HG03442 (cell line): Measurements from ENCODE around the gene PDE6B.
"Not testable (repeated sequence)": the region's sequence is repeated elsewhere in the genome, so short reads cannot be mapped to it uniquely, and the experiment has no call there.

Experiments used
- ATAC-seq: cut with Tn5 transposase; IDR thresholded peaks from one replicate; pipeline ENCODE4 v1.9.1; 2021; ENCODE audit warnings: mild to moderate bottlenecking, moderate library complexity; ENCODE audit not compliant: unreplicated experiment

PDE6B gene

GRCh38 chr4:635066-635835 is 9.9 kb downstream of the PDE6B start:
- ATAC-seq: not testable (repeated sequence)

- ATAC-seq: no peak
These were observed 10.7 kb downstream of the PDE6B start for GRCh38 chr4:635851-636627.

- no peak for ATAC-seq
These were observed 11.3 kb downstream of the PDE6B start for GRCh38 chr4:636628-637159.

GRCh38 chr4:637536-638280 is 12.3 kb downstream of the PDE6B start:
- ATAC-seq: no peak

DNA sequence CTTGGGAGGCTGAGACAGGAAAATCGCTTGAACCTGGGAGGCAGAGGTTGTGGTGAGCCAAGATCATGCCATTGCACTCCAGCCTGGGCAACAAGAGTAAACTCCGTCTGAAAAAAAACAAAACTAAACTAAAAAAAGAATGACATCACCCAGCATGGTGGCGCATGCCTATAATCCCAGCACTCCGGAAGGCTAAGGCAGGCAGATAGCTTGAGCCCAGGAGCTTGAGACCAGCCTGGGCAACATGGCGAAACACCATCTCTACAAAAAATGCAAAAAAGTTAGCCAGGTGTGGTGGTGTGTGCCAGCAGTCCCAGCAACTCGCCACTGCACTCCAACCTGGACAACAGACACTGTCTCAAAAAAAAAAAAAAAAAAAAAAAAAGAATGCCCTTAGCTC is 17.0 kb downstream of the PDE6B start:
- not testable (repeated sequence) for ATAC-seq

- ATAC-seq: no peak
These were observed 21.1 kb downstream of the PDE6B start for GRCh38 chr4:646460-646859.

GRCh38 chr4:647481-647880 is 22.1 kb downstream of the PDE6B start:
- ATAC-seq: no peak

DNA sequence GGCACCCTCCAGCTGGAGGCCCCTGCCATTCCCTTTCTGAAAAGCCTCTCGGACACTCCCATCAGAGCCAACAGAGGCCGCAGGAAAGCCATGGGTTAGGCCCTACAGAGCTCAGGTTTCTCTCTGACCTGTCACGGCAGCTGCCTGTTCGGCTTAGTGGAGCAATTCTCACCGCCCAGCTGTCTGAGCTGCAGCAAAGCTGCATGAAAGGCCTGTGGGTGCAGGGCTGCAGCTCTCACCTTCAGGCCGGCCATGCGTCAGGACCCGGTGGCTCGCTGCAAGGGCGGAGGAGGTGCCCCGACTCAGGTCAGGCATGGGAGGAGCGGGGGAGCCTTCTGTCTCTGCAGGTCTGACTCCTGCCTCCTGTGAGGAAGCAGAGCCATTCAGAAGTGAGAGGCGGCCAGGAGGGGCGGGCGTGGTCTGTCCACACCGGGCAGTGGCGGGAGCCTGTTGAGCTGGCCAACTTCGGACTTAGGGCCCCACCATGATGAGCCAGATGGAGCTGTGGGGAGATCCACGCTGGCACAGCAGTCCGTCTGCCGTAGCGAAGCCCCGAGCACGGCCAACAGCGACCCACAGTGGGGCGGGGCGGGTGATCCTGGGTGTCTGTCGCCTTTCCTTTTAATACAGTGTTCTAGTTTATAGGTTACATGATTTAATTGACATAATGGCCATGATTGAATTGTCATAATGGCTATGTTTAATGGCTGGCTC is 23.4 kb downstream of the PDE6B start:
- no peak for ATAC-seq

DNA sequence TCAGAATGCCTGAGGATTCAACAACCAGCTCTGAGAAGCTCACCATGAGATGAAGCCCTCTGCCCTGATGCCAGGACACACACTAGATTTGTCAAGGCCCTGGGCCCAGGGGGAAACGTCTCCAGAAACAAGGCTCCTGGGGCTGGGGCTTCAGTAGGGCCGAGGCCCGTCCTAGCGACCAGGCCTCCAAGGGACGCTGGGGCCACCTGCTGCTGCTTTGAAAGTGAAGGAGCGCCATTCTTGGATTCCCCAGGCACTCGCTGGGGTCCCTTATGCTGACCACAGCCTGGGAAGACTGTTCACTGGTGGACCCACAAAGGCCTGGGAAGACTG is 23.9 kb downstream of the PDE6B start:
- no peak for ATAC-seq

- ATAC-seq: no peak
These were observed 24.5 kb downstream of the PDE6B start for GRCh38 chr4:649751-650310.

DNA sequence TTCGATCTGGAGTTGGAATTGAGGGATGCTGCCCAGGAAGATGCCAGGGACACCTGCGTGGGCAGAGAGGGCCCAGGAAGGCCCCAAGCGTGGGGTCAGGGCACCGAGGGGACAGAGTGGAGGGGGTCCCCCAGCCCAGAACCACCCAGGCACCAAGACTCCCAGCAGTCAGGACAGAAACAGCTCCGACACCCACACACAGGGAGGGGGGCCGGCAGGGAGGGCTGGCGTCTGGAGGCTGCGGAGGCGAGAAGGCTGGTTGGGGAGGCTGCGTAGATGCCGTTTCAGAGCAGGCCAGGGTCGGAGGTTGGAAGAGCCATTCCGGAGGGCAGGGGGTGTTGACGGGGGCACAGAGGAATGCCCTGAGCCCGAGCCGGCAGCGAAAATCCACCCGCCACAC is 25.1 kb downstream of the PDE6B start:
- no peak for ATAC-seq

- ATAC-seq: no peak
These were observed 25.8 kb downstream of the PDE6B start for GRCh38 chr4:650951-651883.

GRCh38 chr4:651884-652642 is 26.7 kb downstream of the PDE6B start:
- ATAC-seq: no peak

- ATAC-seq: no peak
These were observed 27.9 kb downstream of the PDE6B start for GRCh38 chr4:653080-653821.

- ATAC-seq: no peak
These were observed 28.6 kb downstream of the PDE6B start for GRCh38 chr4:653831-654502.

- ATAC-seq: no peak
These were observed 29.1 kb downstream of the PDE6B start for GRCh38 chr4:654503-654845.

DNA sequence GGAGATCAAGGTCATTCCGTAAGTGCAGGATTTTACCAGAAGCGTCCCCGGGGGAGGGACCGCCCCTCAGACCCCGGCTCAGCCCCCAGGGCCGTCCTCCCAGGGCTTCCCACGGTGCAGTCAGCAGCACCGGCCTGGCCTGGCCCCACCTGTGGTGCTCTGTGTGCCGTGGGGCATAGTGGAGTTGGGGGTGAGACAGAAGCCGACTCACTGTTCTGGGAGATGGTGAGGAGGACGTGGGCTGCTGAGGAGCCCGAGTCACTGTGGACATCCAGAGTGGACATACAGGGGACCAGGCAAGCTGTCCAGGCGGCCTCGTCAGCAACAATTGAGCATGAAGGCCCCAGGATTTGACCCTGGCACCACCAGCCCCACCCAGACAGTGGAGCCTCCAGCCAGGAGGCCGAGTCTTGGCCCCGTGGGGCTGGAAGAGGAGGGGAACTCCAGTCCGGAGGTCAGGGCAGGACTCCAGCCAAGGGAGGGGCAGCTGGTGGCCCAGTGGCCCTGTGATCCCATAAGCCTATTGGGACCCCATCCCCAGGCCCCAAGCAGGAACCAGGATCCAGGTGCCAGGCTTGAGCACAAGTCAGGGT is 29.6 kb downstream of the PDE6B start:
- ATAC-seq: no peak
